MM.1S (cell line): Measurements from ENCODE around the gene WDR4.
"Not testable (repeated sequence)": the region's sequence is repeated elsewhere in the genome, so short reads cannot be mapped to it uniquely, and the experiment has no call there.

Source experiments
- DNase-seq: peaks from one replicate; pipeline ENCODE4 v3.0.0-alpha.2; 2015
- H2AFZ ChIP-seq: fragments of 300-600 bp; sonication (generic); 2 replicates; pipeline ENCODE4 v1.6.0; 2016; ENCODE audit warnings: antibody characterized with exemption, low read length
- H3F3A ChIP-seq: fragments of 300-600 bp; sonication (generic); 2 replicates; pipeline ENCODE4 v1.6.1; 2016; ENCODE audit warnings: mild to moderate bottlenecking, antibody characterized with exemption, low read length, moderate library complexity, mixed read lengths; ENCODE audit not compliant: insufficient read depth
- H3K27ac ChIP-seq: fragments of 300-600 bp; sonication (generic); 2 replicates; pipeline ENCODE4 v1.5.1; 2016; ENCODE audit warnings: mild to moderate bottlenecking, low read length
- H3K27me3 ChIP-seq: fragments of 300-600 bp; sonication (generic); replicated peaks from 2 replicates; pipeline ENCODE4 v1.6.0; 2016; ENCODE audit warnings: low read length; ENCODE audit not compliant: insufficient read depth
- H3K36me3 ChIP-seq: fragments of 300-600 bp; sonication (generic); replicated peaks from 2 replicates; pipeline ENCODE4 v1.6.1; 2016; ENCODE audit warnings: mild to moderate bottlenecking, low read length, mixed read lengths; ENCODE audit not compliant: insufficient read depth
- H3K4me1 ChIP-seq: fragments of 300-600 bp; sonication (generic); 2 replicates; pipeline ENCODE4 v1.6.1; 2016; ENCODE audit warnings: low read length, mixed read lengths
- H3K4me2 ChIP-seq: fragments of 300-600 bp; sonication (generic); 2 replicates; pipeline ENCODE4 v1.6.0; 2016; ENCODE audit warnings: low read depth, low read length
- H3K4me3 ChIP-seq: fragments of 300-600 bp; sonication (generic); 2 replicates; pipeline ENCODE4 v1.5.1; 2016; ENCODE audit warnings: low read length, mixed read lengths
- H3K79me2 ChIP-seq: fragments of 300-600 bp; sonication (generic); 2 replicates; pipeline ENCODE4 v1.6.1; 2016; ENCODE audit warnings: mixed run types, low read length, mixed read lengths
- H3K9ac ChIP-seq: fragments of 300-600 bp; sonication (generic); 2 replicates; pipeline ENCODE4 v1.6.1; 2016; ENCODE audit warnings: low read length, mixed read lengths
- H3K9me2 ChIP-seq: fragments of 300-600 bp; sonication (generic); replicated peaks from 2 replicates; pipeline ENCODE4 v1.6.1; 2016; ENCODE audit warnings: mild to moderate bottlenecking, low read length, mixed read lengths; ENCODE audit not compliant: insufficient read depth
- H3K9me3 ChIP-seq: fragments of 300-600 bp; sonication (generic); replicated peaks from 2 replicates; pipeline ENCODE4 v1.6.1; 2016; ENCODE audit warnings: mild to moderate bottlenecking, low read length, mixed read lengths; ENCODE audit not compliant: insufficient read depth
- H4K20me1 ChIP-seq: fragments of 300-600 bp; sonication (generic); 2 replicates; pipeline ENCODE4 v1.6.1; 2016; ENCODE audit warnings: mild to moderate bottlenecking, low read length, moderate library complexity, mixed read lengths; ENCODE audit not compliant: insufficient read depth
- CTCF ChIP-seq: fragments of 300-600 bp; sonication (generic); IDR thresholded peaks from 2 replicates; pipeline ENCODE4 v1.5.1; 2016; ENCODE audit warnings: antibody characterized with exemption, low read length, mixed read lengths
- EZH2 ChIP-seq: fragments of 300-600 bp; sonication (generic); optimal IDR thresholded peaks from 2 replicates; pipeline ENCODE3; 2017; ENCODE audit warnings: low read depth, mild to moderate bottlenecking, antibody characterized with exemption, low read length, mixed read lengths
- EZH2phosphoT487 ChIP-seq: fragments of 300-600 bp; sonication (generic); IDR thresholded peaks from 2 replicates; pipeline ENCODE4 v1.6.1; 2018; ENCODE audit warnings: antibody characterized with exemption, low read length

Gene WDR4

GRCh38 chr21:42848932-42849758 lies 30.2 kb downstream of the WDR4 start:
- no peak overlapping the region for H3K9ac ChIP-seq
- H3K27me3 ChIP-seq = no peaks in the 10 kb centered on the region
- no peak for DNase-seq
- peaks cover 55% of the 10 kb centered on the region for H3K36me3 ChIP-seq
- H3K4me2 ChIP-seq = no peak overlapping the region
- H2AFZ ChIP-seq = no peak overlapping the region
- H3K9me2 ChIP-seq = no peaks in the 10 kb centered on the region
- no peak for TF ChIP-seq CTCF
- no peak for TF ChIP-seq EZH2
- no peak for TF ChIP-seq EZH2phosphoT487
- H3K4me1 ChIP-seq = no peaks in the 10 kb centered on the region
- H3K79me2 ChIP-seq = peaks cover 89% of the 10 kb centered on the region
- no peak overlapping the region for H3K27ac ChIP-seq
- H3F3A ChIP-seq = 0 out of 2 replicates have a peak, but pooled peaks cover 3% of the 10 kb centered on the region
- no peaks in the 10 kb centered on the region for H3K9me3 ChIP-seq
- H3K4me3 ChIP-seq = no peak overlapping the region
- H4K20me1 ChIP-seq = peaks cover 26% of the 10 kb centered on the region

DNA sequence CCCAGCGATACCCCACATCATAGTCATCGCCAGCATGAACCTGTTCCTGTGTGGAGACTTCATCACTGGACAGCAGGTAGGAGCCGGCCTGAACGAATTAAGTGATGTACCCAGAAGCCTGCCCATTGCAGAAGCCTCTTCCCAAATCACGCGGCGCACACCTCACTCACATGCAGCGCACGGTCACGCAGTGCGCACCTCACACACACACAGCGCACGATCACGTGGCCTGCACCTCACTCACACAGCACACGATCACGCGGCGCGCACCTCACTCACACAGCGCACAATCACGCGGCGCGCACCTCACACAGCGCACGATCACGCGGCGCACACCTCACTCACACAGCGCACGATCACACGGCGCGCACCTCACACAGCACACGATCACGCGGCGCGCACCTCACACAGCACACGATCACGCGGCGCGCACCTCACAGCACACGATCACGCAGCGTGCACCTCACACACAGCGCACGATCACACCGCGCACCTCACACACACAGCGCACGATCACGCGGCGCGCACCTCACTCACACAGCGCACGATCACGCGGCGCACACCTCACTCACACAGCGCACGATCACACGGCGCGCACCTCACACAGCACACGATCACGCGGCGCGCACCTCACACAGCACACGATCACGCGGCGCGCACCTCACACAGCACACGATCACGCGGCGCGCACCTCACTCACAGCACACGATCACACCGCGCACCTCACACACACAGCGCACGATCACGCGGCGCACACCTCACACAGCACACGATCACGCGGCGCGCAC lies 31.0 kb downstream of the WDR4 start:
- H3K9me2 ChIP-seq, DNase-seq, H3F3A ChIP-seq, H2AFZ ChIP-seq, H3K9ac ChIP-seq, H3K4me1 ChIP-seq, H3K27ac ChIP-seq, H3K4me3 ChIP-seq, H3K4me2 ChIP-seq, H3K27me3 ChIP-seq, H3K9me3 ChIP-seq: not testable (repeated sequence)
- peaks cover 86% of the 10 kb centered on the region for H3K79me2 ChIP-seq
- H3K36me3 ChIP-seq = peaks cover 48% of the 10 kb centered on the region
- H4K20me1 ChIP-seq = peaks cover 29% of the 10 kb centered on the region

- Histone ChIP-seq H3K27ac (no peak overlapping the region), H3K4me2 (no peak overlapping the region), H3K4me1 (no peaks in the 10 kb centered on the region), H4K20me1 (peaks cover 29% of the 10 kb centered on the region), H2AFZ (no peak overlapping the region), H3F3A (0 out of 2 replicates have a peak, but pooled peaks cover 3% of the 10 kb centered on the region), H3K36me3 (peaks cover 46% of the 10 kb centered on the region), H3K79me2 (peaks cover 84% of the 10 kb centered on the region), H3K9ac (no peak overlapping the region), H3K9me2 (no peaks in the 10 kb centered on the region), H3K27me3 (no peaks in the 10 kb centered on the region), H3K4me3 (no peak overlapping the region), H3K9me3 (no peaks in the 10 kb centered on the region)
- TF ChIP-seq EZH2phosphoT487 = no peak
- no peak for TF ChIP-seq EZH2
- no peak for TF ChIP-seq CTCF
- DNase-seq = no peak
Measured at GRCh38 chr21:42847726-42848125, 31.6 kb downstream of the WDR4 start.
